Stimulated activated CD8-positive, alpha-beta memory T cell treated with anti-CD3 and anti-CD28 coated beads, Interleukin-2, amount 100 ng/mL, for 48 hours (primary cell): ENCODE data around the gene GATA1.
"Not testable (repeated sequence)": the region's sequence is repeated elsewhere in the genome, so short reads cannot be mapped to it uniquely, and the experiment has no call there.

Experiments used
- DNase-seq, 2 donors: peaks; one replicate each; pipeline ENCODE4 v3.0.0-alpha.2; 2020; ENCODE audit warnings: low read depth in 2 of 2

Gene GATA1

DNA sequence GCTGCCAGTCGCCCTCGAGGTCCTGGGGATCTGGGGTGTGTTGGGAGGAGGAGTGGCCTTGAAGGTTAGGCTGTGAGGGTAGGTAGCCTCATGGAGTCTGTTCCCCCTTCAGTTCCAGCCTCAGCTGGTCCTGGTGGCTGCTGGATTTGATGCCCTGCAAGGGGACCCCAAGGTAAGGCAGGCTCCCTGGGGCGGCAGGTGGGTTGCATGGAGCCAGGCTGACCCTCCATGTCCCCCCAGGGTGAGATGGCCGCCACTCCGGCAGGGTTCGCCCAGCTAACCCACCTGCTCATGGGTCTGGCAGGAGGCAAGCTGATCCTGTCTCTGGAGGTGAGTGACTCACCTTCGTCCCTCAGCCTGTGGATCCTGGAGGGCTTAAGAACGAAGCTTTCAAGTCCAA, 28.3 kb downstream of the GATA1 start:
- DNase-seq, result no peak

GRCh38 chrX:48815266-48815665, 28.9 kb downstream of the GATA1 start:
- DNase-seq, result no peak

DNA sequence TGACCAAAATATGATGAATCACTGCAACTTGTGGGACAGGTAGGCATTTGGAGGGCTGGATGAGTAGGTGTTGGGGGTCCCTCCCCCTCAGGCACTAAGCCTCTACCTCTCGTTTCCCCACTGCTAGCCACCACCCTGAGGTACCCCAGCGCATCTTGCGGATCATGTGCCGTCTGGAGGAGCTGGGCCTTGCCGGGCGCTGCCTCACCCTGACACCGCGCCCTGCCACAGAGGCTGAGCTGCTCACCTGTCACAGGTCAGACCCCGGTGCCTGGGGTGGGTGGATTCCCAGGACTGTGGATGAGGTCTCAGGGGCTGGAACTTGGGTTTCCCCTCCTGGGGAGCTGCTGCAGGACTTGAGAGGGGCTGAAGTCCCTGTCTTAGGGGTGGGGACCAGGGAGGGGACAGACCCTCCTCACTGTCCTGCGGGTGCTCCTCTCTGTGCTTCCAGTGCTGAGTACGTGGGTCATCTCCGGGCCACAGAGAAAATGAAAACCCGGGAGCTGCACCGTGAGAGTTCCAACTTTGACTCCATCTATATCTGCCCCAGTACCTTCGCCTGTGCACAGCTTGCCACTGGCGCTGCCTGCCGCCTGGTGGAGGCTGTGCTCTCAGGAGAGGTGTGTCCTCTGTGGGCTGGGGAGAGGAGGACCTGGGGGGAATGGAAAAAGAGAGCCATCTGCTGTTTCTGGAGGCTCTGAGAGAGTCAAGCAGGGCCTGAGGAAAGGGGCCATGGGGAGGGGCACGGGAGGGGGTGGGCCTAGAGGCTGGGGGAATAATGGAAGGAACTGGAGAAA, 29.8 kb downstream of the GATA1 start:
- DNase-seq, result no peak

DNA sequence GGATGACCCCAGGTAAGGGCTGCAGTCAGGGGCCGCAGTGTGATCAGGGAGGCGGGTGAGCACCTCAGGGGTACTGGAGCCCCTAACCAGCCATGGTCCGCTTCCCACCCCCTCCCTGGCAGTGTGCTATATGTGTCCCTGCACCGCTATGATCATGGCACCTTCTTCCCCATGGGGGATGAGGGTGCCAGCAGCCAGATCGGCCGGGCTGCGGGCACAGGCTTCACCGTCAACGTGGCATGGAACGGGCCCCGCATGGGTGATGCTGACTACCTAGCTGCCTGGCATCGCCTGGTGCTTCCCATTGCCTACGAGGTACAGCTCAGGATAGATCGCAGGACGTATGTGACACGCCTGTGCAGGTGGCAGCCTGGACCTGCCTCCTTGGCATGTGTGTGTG, 31.7 kb downstream of the GATA1 start:
- no peak for DNase-seq

DNA sequence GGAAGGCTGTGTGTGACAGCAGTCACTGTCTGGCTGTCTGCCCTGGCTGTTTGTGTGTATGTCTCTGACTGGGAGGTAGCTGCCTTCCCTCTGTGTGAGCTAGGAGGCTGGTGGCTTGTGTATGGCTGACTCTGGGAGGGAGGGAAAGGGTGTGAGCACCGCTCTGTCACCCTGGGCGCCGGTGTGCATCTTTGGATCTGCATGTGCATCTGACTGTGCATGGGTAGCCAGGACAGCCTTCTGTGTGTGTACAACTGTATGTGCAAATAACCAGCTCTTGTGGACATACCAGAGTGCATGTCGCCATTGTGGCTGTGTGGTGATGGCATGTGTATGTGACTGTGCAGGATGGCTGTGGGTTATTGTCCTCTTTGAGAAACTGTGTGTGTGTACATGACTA, 32.5 kb downstream of the GATA1 start:
- no peak for DNase-seq

DNA sequence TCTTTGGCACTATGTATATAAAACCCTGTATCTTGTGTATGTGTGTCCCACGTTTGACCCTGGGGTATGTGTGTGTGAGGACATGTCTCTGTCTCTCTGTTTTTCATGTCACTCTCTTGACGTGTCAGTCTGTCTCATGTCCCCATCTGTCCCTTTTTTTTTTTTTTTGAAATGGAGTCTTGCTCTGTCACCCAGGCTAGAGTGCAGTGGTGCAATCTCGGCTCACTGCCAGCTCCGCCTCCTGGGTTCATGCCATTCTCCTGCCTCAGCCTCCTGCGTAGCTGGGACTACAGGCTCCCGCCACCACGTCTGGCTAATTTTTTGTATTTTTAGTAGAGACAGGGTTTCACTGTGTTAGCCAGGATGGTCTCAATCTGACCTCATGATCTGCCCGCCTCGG, 33.0 kb downstream of the GATA1 start:
- not testable (repeated sequence) for DNase-seq

DNA sequence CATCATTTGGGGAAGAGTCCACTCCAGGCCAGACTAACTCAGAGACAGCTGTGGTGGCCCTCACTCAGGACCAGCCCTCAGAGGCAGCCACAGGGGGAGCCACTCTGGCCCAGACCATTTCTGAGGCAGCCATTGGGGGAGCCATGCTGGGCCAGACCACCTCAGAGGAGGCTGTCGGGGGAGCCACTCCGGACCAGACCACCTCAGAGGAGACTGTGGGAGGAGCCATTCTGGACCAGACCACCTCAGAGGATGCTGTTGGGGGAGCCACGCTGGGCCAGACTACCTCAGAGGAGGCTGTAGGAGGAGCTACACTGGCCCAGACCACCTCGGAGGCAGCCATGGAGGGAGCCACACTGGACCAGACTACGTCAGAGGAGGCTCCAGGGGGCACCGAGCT, 36.7 kb downstream of the GATA1 start:
- DNase-seq, result no peak

DNA sequence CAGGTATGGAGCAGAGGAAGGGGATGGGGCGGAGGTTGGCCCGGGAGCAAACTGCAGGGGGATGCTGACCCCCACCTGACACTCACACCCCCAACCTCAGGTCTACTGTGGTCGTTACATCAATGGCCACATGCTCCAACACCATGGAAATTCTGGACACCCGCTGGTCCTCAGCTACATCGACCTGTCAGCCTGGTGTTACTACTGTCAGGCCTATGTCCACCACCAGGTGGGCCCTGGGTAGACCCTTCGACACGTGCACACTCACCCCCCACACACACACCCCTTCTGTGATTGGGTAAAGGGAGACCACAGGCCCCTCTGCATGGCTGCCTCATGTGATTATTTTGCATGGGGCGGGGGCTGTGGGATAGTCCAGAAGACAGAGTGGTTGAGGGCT, 37.7 kb downstream of the GATA1 start:
- no peak for DNase-seq

GRCh38 chrX:48826135-48826875, 39.9 kb downstream of the GATA1 start, which contains the start of gene ERAS:
Gene ERAS (plus strand): TSS chrX:48826513. CDS start chrX:48829124, 2,611 bp downstream.
- DNase-seq, result no peak

DNA sequence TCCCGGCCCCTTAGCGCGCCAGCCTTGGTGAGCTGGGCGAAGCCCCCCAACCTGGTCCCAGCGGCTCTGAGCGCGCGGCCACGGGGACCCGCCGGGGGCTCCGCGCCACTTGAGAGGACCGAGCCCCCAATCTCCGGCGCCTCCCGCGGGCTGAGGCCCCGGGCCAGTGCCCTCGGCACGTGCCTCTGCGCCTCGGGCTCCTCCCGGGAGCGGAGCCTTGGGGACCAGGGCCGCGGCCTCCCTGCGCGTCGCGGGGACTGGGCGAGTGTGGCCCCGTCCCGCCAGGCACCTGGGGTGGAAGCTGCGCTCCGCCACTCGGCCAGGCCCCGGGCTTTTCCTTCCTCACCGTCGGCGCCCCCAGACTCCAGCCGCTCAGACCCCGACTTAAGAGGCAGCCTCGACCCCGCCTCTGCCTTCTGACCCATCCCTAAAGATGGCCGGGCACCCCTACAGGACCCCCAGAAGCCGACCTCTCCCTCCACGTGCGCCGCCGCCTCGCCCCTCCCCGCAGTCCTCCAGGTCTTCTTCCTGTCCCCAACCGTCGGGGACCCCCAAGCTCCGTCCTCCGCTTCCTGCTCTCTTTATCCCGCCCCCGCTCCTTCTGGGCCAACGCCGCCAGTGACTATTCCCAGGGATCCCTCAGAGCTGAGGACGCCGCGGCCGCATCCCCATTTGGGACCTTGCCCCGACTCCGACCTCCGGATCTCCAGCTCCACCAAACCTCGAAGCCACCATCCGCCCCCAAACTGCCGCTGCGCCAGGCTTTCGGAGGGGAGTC, 40.7 kb downstream of the GATA1 start:
- DNase-seq, result no peak

DNA sequence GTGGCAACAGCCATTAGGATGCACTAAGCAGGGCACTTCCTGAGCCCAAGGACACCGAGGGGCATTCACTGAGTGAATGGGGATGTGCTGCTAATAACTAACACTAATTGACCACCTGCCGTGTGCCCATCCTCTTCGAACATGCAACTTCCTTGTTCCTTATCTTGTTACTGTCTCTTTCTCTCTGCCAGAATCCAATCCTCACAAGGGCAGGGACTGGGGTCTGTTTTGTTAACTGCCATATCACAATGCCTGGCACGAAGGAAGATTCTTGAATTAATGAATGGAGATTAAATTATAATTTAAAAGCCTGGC, 41.2 kb downstream of the GATA1 start:
- no peak for DNase-seq

- DNase-seq, result no peak
These were observed 42.8 kb downstream of the GATA1 start for GRCh38 chrX:48829016-48829735.

DNA sequence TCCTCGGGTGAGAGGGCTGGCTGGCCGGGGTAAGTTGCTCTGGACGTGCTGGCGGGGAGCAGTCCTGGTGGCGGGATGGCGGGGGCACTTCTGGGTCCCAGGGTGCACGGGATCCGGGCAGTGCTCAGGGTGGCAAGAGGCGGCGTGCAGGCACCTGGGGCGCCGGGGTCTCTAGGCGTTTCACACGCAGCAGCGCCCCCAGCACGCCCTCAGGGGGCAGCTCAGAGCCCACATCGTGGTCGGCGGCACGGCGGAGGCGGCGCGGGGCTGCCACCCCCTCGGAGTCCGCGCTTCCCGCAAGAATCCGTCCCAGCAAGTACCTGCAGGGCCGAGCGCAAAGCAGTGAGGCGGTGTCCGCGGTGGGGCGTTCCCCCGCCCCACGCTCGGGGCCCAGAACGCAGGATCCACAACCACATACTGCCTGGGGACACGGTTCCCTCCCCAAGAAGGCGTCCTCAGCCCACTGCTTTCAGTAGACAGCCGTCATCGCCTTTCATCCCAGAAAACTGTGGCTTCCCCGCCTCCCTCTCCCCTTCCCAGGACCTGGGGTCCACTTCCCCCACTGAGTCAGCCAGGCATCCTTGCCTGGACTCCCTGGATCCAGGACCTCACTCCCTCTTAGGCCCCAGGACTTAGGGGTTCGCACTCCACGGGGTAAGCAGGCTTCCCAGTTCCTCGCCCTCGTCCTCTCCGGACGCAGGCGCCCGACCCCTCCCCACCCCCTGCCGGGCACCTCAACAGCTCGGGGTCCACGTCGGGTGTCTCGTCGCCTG, 44.9 kb downstream of the GATA1 start:
- DNase-seq, result no peak

DNA sequence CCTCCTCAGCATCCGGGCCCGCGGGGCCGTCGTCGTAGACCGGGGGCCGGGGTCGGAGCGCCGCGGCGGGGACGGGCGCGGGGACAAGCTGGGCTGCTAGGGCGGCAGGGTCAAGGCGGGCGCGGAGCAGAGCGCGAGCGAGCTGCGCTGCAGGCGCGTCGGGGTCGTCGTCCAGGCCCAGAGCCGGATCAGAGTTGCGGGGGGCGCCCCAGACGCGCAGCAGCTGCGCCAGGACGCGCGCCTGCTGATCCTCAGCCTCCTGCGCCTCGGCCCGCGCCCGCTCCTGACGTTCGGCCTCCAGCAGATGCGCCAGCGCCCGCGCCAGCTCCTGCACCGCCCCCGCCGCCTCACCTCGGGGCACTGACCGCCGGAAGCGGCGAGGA, 45.5 kb downstream of the GATA1 start:
- no peak for DNase-seq

- DNase-seq, result no peak
These were observed 47.2 kb downstream of the GATA1 start for GRCh38 chrX:48833542-48834138.

- DNase-seq, result no peak
These were observed 48.0 kb downstream of the GATA1 start for GRCh38 chrX:48834383-48834709.

DNA sequence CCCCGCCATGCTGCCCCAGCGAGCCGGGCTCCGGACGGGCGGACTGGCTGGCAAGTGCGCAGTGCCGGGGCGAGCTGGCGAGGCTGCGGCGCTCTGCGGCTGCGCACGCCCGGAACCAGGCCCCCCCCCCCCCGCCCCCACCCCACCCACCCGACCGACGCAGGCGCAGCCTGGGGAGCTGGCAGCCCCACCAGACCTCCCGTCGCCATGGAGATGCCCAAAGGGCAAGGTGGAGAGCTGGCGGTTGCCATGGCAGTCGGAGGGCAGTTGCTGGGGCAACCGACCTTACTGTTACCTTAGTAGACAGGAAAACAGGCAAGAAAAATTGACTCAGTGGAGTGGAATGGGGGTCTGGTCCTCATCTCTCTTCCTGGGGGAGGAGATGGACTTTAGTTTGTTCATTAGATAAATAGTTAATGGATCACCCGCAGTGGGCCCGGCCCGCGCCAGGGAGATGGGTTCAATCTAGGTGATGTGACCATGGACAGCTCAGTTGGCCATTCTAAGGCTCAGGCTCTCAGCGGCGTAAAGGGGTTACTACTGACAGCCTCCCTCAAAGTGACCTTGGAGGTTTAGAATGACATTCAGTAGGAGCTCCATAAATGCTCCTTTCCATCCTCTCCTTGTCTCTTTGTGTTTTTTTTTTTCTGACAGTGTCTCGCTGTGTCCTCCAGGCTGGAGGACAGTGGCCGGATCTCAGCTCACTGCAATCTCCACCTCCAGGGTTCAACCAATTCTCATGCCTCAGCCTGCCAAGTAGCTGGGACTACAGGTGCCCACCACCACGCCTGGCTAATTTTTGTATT, 49.3 kb downstream of the GATA1 start, which contains the start of gene PCSK1N:
PCSK1N (minus strand) TSS at position 87 of the 806 bp plus-strand sequence; CDS start at position 9, 78 bp downstream.
- no peak for DNase-seq

- DNase-seq, result no peak
These were observed 53.3 kb downstream of the GATA1 start for GRCh38 chrX:48839686-48840085.
